Esophagus (tissue), 2 donors: ENCODE results near the gene ARSD. TPM values are rescaled to one million over a fixed set of nuclear protein-coding genes. Genes with fewer than 3 reads are reported as not detected.
"Not testable (repeated sequence)": the region's sequence is repeated elsewhere in the genome, so short reads cannot be mapped to it uniquely, and the experiment has no call there.

Source experiments
- H3K27ac ChIP-seq, 2 donors: one replicate each; pipeline ENCODE4 v1.5.1; 2013; ENCODE audit warnings: low read depth in 2 of 2, mild to moderate bottlenecking in 2 of 2, inconsistent platforms in 1 of 2, low read length in 1 of 2, moderate library complexity in 1 of 2
- H3K27me3 ChIP-seq, 2 donors: one replicate each; pipeline ENCODE4 v1.6.1; 2013; ENCODE audit warnings: low read length in 2 of 2, control low read depth in 1 of 2, mild to moderate bottlenecking in 1 of 2; ENCODE audit not compliant: insufficient read depth in 2 of 2, control insufficient read depth in 1 of 2
- H3K36me3 ChIP-seq, 2 donors: one replicate each; pipeline ENCODE4 v1.6.1; 2013; ENCODE audit warnings: low read length in 1 of 2; ENCODE audit not compliant: control insufficient read depth in 2 of 2, insufficient read depth in 2 of 2
- H3K4me1 ChIP-seq, 2 donors: one replicate each; pipeline ENCODE4 v1.6.1; 2013; ENCODE audit warnings: low read length in 1 of 2; ENCODE audit not compliant: control insufficient read depth in 2 of 2, insufficient read depth in 2 of 2
- H3K4me3 ChIP-seq, 2 donors: one replicate each; pipeline ENCODE4 v1.5.1; 2013; ENCODE audit warnings: low read length in 2 of 2, mild to moderate bottlenecking in 2 of 2, low read depth in 1 of 2, moderate library complexity in 1 of 2
- H3K9me3 ChIP-seq, 2 donors: one replicate each; pipeline ENCODE4 v1.6.1; 2013; ENCODE audit warnings: mild to moderate bottlenecking in 2 of 2, low read depth in 1 of 2, low read length in 1 of 2, moderate library complexity in 1 of 2; ENCODE audit not compliant: control insufficient read depth in 2 of 2, insufficient read depth in 1 of 2
- WGBS, 2 donors: extraction: QIAGEN DNeasy Blood & Tissue Kit; methylation state at CpG; one replicate each; pipeline ENCODE4 v1.1.7; 2013; 5-methylcytosine and 5-hydroxymethylcytosine counted together
- polyA plus RNA-seq, 2 donors: library from polyadenylated mRNA; stranded (reverse); fragments of 200-250 nt; gene quantifications; one replicate each; pipeline ENCODE4 v1.2.3, GENCODE V29; 2013
- donor health status: healthy with polysubstance abuse.
- donor health status: Bipolar disorder and iron deficiency.

The ARSD gene
- polyA plus RNA-seq, 2 donors: 10.5 to 10.9 TPM

DNA sequence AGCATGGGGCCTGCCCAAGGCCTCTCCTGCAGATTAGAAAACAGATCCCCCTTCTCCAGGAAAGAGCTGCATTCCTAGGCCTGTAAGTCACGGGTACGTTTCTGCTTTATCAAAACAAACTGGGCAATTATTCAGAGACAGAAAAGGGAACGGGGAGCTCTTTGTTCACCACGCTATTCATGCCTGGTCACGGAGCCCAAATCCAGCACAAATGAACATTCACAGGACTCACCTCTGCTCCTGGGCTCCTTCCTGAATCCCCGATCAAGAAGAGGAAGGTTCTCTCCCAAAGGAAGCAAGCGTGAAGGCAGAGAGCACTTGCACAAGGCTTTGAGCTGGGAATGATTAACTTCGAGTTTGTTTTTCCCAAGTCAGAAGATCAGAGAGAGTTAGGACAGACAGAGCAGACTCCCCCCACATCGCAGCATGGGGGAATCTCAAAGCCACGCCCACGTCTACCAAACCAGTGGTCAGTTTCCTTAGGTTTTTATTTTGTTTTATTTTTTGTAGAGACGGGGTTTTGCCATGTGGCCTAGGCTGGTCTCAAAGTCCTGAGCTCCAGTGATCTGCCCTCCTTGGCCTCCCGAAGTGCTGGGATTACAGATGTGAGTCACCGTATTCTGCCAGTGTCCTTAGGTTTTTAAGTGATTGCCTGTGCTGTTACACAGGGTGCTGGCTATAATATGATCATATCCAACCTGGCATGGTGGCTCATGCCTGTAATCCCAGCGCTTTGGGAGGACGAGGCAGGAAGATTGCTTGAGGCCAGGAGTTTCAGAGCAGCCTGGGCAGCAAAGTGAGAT, 35.1 kb upstream of the ARSD start:
- H3K36me3 ChIP-seq, H3K4me1 ChIP-seq, H3K27ac ChIP-seq, H3K4me3 ChIP-seq, H3K9me3 ChIP-seq, H3K27me3 ChIP-seq: not testable (repeated sequence)
- 48 to 63% methylated on average over 13 to 14 of the region's 16 CpGs for WGBS, 2 donors

DNA sequence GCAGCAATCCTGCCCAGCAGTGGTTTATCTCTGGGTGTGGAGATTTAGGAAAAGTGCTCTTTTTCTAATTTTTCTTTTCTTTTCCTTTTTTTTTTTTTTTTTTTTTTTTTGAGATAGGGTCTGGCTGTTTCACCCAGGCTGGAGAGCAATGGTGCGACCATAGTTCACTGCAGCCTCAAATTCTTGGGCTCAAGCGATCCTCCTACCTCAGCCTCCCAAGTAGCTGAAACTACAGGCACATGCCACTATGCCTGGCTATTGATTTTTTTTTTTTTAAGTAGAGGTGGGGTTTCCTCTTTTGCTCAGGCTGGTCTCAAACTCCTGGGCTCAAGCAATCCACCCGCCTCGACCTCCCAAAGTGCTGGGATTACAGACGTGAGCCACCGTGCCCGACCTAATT, 34.3 kb upstream of the ARSD start:
- WGBS, 2 donors: 78 to 93% methylated on average over 7 of the region's 7 CpGs
- not testable (repeated sequence) for H3K27ac ChIP-seq, H3K4me1 ChIP-seq, H3K9me3 ChIP-seq, H3K36me3 ChIP-seq, H3K27me3 ChIP-seq, H3K4me3 ChIP-seq

DNA sequence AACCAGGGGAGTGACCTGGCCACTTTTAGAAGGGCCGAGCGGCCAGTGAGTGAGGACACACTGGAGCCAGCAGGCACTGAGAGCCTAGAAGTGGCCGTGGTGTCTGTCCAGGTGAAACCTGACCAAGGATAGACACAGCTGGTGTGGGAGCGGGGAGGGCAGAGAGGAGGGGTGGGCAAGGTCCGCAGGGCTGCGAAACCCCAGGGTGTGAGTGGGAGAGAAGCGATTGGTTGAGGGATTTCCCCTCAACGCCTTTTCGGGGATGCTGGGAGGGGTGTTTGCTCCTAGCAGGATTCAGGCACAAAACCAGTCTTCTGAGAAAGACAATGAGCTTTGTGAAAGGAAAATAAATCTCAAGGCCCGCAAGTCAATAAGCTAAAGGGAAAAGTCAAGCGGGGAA, 33.2 kb upstream of the ARSD start:
- Histone ChIP-seq H3K36me3 (no peaks in the 10 kb centered on the region), H3K9me3 (no peaks in the 10 kb centered on the region), H3K27me3 (no peaks in the 10 kb centered on the region), H3K4me1 (no peaks in the 10 kb centered on the region), H3K27ac (no peak overlapping the region), H3K4me3 (no peak overlapping the region)
- WGBS, 2 donors: 71 to 88% methylated on average over 11 of the region's 11 CpGs

DNA sequence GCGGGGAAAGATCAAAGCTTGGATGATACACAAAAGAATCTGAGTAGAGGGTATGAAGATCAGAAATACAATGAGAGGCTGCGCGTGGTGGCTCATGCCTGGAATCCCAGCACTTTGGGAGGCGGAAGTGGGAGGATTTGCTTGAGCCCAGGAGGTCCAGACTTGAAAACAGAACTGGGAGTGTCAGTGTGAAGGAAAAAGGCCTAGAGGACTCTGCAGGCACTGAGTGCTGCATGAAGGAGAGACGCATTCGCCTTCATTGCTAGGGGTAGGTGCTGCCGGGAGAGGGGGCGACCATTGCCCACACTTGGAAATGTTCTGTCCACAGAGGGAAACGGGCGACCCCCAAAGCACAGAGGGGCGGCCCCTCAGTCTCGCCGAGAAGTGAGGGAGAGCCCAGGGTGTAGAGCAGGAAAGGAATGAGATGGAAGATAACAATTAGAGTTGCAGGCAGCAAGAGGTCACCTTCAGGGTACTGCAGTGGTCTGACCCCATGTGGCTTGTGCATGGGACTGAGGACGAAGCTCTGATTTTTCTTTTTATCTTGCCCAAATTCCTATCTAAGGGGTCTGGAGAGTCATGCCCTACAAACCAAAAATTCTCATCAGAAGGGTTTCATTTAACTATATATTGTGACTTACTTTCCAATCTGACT, 31.8 kb upstream of the ARSD start:
- Histone ChIP-seq H3K4me3 (no peak overlapping the region), H3K36me3 (no peaks in the 10 kb centered on the region), H3K27me3 (no peaks in the 10 kb centered on the region), H3K27ac (no peak overlapping the region), H3K9me3 (no peaks in the 10 kb centered on the region), H3K4me1 (no peaks in the 10 kb centered on the region)
- 82 to 89% methylated on average over 14 of the region's 14 CpGs for WGBS, 2 donors

DNA sequence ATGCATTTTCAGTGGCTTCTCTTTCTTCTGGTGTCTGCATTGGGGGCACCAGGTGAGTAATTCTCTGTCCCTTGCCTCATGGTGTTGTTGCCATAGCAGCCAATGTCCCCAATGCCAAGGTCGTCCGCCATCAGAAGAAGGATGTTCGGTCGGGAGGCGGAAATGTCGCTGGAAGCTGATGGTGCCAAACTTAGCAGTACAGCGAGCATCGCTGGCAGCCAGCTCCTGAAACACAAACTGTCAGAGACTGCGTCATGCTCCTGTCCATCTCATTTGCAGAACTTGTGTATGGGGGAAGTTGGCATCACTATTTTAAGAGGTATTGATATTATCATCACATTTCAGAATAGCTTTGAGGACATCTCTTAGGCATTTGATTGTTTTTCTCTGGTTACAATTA, 29.1 kb upstream of the ARSD start:
- no peaks in the 10 kb centered on the region for H3K36me3 ChIP-seq
- H3K4me1 ChIP-seq: no peaks in the 10 kb centered on the region
- H3K27ac ChIP-seq: no peak overlapping the region
- no peaks in the 10 kb centered on the region for H3K9me3 ChIP-seq
- no peaks in the 10 kb centered on the region for H3K27me3 ChIP-seq
- no peak overlapping the region for H3K4me3 ChIP-seq
- WGBS, 2 donors: 86 to 91% methylated on average over 9 of the region's 9 CpGs

DNA sequence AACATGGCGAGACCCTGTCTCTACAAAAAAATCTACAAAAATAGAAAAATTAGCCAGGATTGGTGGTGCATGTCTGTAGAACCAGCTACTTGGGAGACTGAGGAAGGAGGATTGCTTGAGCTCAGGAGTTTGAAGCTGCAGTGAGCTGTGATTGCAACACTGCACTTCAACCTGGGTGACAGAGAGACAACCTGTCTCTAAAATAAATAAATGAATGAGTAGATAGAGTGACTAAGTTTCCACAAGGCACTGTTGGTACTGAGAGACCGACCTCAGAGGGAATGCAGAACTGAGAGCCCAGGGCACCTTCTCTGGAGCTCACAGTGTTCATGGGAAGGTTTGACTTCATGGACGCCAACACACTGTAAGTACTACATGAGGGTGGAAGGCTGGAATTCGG, 26.7 kb upstream of the ARSD start:
- no peaks in the 10 kb centered on the region for H3K9me3 ChIP-seq
- no peak overlapping the region for H3K27ac ChIP-seq
- 88 to 95% methylated on average over 4 of the region's 4 CpGs for WGBS, 2 donors

DNA sequence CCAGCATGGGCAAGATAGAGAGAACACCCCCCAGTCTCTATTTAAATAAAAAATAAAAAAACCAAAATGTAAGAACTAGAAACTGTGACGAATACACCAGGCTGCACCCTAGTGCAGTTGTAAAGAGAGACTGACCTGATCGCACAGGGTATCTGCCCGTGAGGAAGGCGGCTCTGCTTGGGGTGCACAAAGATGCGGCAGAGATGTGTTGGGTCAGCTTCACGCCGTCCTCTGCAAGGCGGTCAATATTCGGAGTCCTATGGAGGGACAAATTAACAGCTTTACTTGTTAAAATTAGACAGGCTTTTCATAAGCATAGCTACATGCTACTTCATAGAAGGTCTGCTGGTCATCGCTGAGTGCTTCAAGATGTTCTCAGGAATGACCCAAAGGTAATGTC, 26.1 kb upstream of the ARSD start:
- 94 to 97% methylated on average over 10 of the region's 10 CpGs for WGBS, 2 donors
- H3K27ac ChIP-seq: no peak overlapping the region
- no peak overlapping the region for H3K4me3 ChIP-seq
- no peaks in the 10 kb centered on the region for H3K36me3 ChIP-seq
- H3K9me3 ChIP-seq: no peaks in the 10 kb centered on the region
- H3K27me3 ChIP-seq: no peaks in the 10 kb centered on the region
- no peaks in the 10 kb centered on the region for H3K4me1 ChIP-seq

More for the DNA sequence above, 26.7 kb upstream of the ARSD start:
- Histone ChIP-seq H3K27me3 (no peaks in the 10 kb centered on the region), H3K36me3 (no peaks in the 10 kb centered on the region), H3K4me1 (no peaks in the 10 kb centered on the region), H3K4me3 (no peak overlapping the region)

DNA sequence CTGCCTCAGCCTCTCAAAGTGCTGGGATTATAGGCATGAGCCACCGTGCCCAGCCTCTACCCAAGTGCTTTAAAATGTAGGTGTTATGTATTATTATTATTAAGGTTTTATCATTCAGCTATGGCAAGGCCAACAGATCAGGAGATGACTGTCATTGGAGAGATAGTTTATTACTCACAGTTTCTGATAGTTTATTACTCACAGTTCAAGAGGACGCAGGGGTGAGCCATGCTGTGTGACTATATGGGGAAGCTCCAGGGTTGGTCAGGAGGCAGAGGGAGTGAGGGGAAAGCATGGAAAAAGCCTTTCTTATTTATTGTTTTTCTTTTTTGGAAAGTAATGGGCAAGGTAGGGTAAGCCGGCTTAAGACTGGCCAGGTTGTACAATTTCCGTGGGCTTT, 25.4 kb upstream of the ARSD start:
- no peaks in the 10 kb centered on the region for H3K4me1 ChIP-seq
- H3K9me3 ChIP-seq: no peaks in the 10 kb centered on the region
- no peaks in the 10 kb centered on the region for H3K27me3 ChIP-seq
- H3K36me3 ChIP-seq: no peaks in the 10 kb centered on the region
- 87 to 89% methylated on average over 4 of the region's 4 CpGs for WGBS, 2 donors
- no peak overlapping the region for H3K27ac ChIP-seq
- H3K4me3 ChIP-seq: no peak overlapping the region

DNA sequence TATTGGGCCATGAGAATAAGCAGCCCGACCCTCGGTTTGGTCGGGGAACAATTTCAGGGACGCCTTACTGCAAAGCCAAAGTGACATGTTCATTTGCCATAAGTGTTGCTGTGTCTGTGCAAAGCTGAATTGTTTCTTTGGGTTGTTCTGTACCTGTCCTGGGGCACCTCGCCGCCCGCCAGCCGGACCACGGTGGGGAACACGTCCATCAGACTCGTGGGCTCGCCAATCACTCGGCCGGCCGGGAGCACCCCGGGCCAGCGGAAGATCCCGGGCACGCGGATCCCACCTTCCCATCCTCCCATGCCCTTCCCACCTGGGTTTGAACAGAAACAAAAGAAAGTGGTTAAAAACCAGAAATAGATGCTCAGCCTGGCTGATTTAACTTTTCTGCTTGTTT, 8.8 kb upstream of the ARSD start:
- H3K27ac ChIP-seq: not testable (repeated sequence)

More for the DNA sequence above, 8.8 kb upstream of the ARSD start:
- H3K4me3 ChIP-seq, H3K4me1 ChIP-seq, H3K36me3 ChIP-seq, H3K9me3 ChIP-seq, H3K27me3 ChIP-seq: not testable (repeated sequence)
- 88 to 95% methylated on average over 20 of the region's 20 CpGs for WGBS, 2 donors
